K562 (cell line): Measurements from ENCODE around the gene CHERP.

ENCODE experiments used
- CHD2 ChIP-seq: IDR thresholded peaks from 2 replicates; pipeline ENCODE4 v1.6.1; 2011; ENCODE audit warnings: low read depth, low read length
- SMAD2 ChIP-seq: fragments of 150-350 bp; IDR thresholded peaks from 2 replicates; pipeline ENCODE4 v1.6.1; 2014; ENCODE audit warnings: low read depth, mild to moderate bottlenecking, low read length

- TF ChIP-seq SMAD2, result no peak
- no peak for TF ChIP-seq CHD2
Measured at GRCh38 chr19:16559780-16560276, 17.6 kb upstream of the CHERP start.
